Lower leg skin (tissue), 4 donors: ENCODE results near the gene DAAM2. TPM values are rescaled to one million over a fixed set of nuclear protein-coding genes. Genes with fewer than 3 reads are reported as not detected.

Source experiments
- DNase-seq, 2 donors: peaks; one replicate each; pipeline ENCODE4 v3.0.0-alpha.2; 2019; ENCODE audit warnings: low spot score in 2 of 2
- H3K4me3 ChIP-seq: fragments of 200-600 bp; sonication (generic); 2 replicates; pipeline ENCODE4 v1.5.1; 2017; ENCODE audit warnings: mild to moderate bottlenecking, low read depth; ENCODE audit not compliant: poor library complexity, severe bottlenecking
- POLR2A ChIP-seq, 2 donors: fragments of 450-650 bp; IDR thresholded peaks; one replicate each; pipeline ENCODE4 v1.6.1; 2016 to 2017; ENCODE audit warnings: antibody characterized with exemption in 2 of 2, mild to moderate bottlenecking in 1 of 2, moderate library complexity in 1 of 2
- WGBS, 2 donors: methylation state at CpG; one replicate each; pipeline ENCODE4 v1.1.5; 2018; 5-methylcytosine and 5-hydroxymethylcytosine counted together
- intact Hi-C: fragments of 100-400 bp; cut with DNase I; formaldehyde crosslinking; loops from one replicate; pipeline ENCODE4 v1.15.0; 2023; ENCODE audit warnings: low total_unique reads
- total RNA-seq, 4 donors: library from RNA; depleted of rRNA; stranded (reverse); fragments of >200 nt; gene quantifications; one replicate each; pipeline ENCODE4 v1.1.0, GENCODE V29; 2016
- TF ChIP-seq, protein P1 (sequence below), 3 donors: fragments of 450-650 bp; IDR thresholded peaks; one replicate each; pipeline ENCODE4 v1.5.1; 2016; ENCODE audit warnings: antibody characterized with exemption in 3 of 3, mild to moderate bottlenecking in 3 of 3, moderate library complexity in 2 of 3

Gene DAAM2
- total RNA-seq, 4 donors from 2014 or later, result 5.6 to 16.9 (median 8.1) TPM

GRCh38 chr6:39931607-39932006 is 139.4 kb downstream of the DAAM2 start:
- no peak overlapping the region for H3K4me3 ChIP-seq
- intact Hi-C loops, result no loop called here
- TF ChIP-seq, protein P1, sequence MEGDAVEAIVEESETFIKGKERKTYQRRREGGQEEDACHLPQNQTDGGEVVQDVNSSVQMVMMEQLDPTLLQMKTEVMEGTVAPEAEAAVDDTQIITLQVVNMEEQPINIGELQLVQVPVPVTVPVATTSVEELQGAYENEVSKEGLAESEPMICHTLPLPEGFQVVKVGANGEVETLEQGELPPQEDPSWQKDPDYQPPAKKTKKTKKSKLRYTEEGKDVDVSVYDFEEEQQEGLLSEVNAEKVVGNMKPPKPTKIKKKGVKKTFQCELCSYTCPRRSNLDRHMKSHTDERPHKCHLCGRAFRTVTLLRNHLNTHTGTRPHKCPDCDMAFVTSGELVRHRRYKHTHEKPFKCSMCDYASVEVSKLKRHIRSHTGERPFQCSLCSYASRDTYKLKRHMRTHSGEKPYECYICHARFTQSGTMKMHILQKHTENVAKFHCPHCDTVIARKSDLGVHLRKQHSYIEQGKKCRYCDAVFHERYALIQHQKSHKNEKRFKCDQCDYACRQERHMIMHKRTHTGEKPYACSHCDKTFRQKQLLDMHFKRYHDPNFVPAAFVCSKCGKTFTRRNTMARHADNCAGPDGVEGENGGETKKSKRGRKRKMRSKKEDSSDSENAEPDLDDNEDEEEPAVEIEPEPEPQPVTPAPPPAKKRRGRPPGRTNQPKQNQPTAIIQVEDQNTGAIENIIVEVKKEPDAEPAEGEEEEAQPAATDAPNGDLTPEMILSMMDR (IDR thresholded peaks at IDR 0.05), result no peak
- no peak for TF ChIP-seq POLR2A (IDR thresholded peaks at IDR 0.05)
- no peak for DNase-seq
- WGBS, 2 donors, result 82 to 96% methylated on average over 1 of the region's 1 CpG

- WGBS, 2 donors, result 78 to 84% methylated on average over 8 of the region's 8 CpGs
- intact Hi-C loops, result no loop called here
- DNase-seq, result no peak
- TF ChIP-seq, protein P1 (IDR thresholded peaks at IDR 0.05), result no peak
- TF ChIP-seq POLR2A (IDR thresholded peaks at IDR 0.05), result no peak
- H3K4me3 ChIP-seq, result no peak overlapping the region
Measured at GRCh38 chr6:39932386-39932910, 140.3 kb downstream of the DAAM2 start.

- peak overlapping the region; percentile 62 for H3K4me3 ChIP-seq
- DNase-seq, result no peak
- WGBS, 2 donors, result 25 to 27% methylated on average over 9 of the region's 9 CpGs
- intact Hi-C loops, result no loop called here
- TF ChIP-seq, protein P1 (IDR thresholded peaks at IDR 0.05), result no peak
- no peak for TF ChIP-seq POLR2A (IDR thresholded peaks at IDR 0.05)
Measured at GRCh38 chr6:39933669-39934130, 141.5 kb downstream of the DAAM2 start.

- H3K4me3 ChIP-seq, result peak within 1 kb of the TSS; percentile 62
- intact Hi-C loops, result no loop called here
- TF ChIP-seq POLR2A (IDR thresholded peaks at IDR 0.05), result no peak
- TF ChIP-seq, protein P1 (IDR thresholded peaks at IDR 0.05), result no peak
- 4 to 5% methylated on average over 26 to 45 of the region's 46 CpGs for WGBS, 2 donors
- peak; percentile 77 to 96 for DNase-seq
Measured at GRCh38 chr6:39934131-39934757, 142.1 kb downstream of the DAAM2 start, which contains the start of gene MOCS1. MOCS1 (minus strand) TSS chr6:39934462; CDS start chr6:39934417, 45 bp downstream.

DNA sequence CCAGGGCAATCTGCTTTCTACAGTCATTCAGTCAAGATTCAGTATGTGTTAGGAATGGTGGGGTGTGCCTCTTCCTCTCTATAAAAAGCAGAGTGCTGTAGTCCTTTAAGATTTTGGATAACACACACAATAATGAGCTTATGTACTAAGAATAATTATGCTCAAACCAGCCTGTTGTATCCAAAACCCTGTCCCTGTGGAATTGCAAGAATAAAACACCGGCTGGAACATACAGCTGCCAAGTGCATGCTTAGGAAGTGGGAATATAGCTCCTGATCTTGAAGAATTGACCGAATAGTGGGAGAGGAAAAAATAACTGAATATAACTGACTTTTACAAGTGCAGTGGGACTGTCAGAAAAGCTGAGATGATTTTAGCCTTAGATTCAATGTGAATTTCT is 143.1 kb downstream of the DAAM2 start:
- DNase-seq, result no peak
- TF ChIP-seq, protein P1 (IDR thresholded peaks at IDR 0.05), result no peak
- TF ChIP-seq POLR2A (IDR thresholded peaks at IDR 0.05), result no peak
- H3K4me3 ChIP-seq, result no peak overlapping the region
- WGBS, 2 donors, result 62 to 69% methylated on average over 2 of the region's 2 CpGs
- intact Hi-C loops, result no loop called here
